ENCODE measurements around the gene CDHR3.
"Not testable (repeated sequence)": the region's sequence is repeated elsewhere in the genome, so short reads cannot be mapped to it uniquely, and the experiment has no call there.

CDHR3 gene

DNA sequence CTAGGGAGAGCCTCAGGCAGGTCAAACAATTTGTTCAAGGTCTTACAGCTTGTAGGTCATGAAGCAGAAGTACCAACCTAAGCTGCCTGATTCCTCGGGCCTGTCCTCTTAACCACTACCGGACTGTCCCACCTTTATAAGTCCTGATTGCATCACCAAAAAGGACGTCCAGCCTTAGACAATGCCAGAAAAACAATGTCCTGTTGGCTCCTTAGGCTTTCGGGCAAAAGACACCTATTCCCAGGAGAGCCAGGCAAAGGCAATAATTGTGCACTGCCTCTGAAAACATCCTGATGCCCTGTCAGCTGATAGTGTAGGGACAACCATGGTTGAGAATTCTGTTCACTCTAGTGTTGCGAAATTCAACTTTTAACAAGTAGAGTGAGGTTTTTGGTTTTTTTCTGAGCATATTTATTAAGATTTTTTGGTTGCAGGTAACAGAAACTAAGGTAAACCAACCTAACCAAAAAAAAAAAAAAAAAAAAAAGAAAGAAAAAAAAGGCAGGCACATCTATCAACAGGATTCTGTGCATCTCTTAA lies 40.5 kb downstream of the CDHR3 start:
- no peak for DNase-seq

DNA sequence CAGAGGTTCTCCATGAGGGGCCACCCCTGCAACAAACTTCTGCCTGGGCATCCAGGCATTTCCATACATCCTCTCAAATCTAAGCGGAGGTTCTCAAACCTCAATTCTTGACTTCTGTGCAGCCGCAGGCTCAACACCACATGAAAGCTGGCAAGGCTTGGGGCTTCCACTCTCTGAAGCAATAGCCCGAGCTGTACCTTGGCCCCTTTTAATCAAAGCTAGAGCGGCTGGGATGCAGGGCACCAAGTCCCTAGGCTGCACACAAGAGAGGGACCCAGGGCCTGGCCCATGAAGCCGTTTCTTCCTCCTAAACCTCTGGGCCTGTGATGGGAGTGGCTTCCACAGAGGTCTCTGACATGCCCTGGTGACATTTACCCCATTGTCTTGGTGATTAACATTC lies 43.8 kb downstream of the CDHR3 start:
- no peak for DNase-seq

DNA sequence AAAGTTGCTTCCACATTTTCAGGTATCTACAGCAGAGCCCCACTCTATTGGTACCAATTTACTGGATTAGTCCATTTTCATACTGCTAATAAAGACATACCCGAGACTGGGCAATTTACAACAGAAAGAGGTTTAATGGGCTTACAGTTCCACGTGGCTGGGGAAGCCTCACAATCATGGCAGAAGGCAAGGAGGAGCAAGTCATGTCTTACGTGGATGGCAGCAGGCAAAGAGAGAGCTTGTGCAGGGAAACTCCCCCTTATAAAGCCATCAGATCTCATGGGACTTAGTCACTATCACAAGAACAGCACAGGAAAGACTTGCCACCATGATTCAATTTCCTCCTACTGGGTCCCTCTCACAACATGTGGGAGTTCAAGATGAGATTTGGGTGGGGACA lies 44.7 kb downstream of the CDHR3 start:
- not testable (repeated sequence) for DNase-seq

DNA sequence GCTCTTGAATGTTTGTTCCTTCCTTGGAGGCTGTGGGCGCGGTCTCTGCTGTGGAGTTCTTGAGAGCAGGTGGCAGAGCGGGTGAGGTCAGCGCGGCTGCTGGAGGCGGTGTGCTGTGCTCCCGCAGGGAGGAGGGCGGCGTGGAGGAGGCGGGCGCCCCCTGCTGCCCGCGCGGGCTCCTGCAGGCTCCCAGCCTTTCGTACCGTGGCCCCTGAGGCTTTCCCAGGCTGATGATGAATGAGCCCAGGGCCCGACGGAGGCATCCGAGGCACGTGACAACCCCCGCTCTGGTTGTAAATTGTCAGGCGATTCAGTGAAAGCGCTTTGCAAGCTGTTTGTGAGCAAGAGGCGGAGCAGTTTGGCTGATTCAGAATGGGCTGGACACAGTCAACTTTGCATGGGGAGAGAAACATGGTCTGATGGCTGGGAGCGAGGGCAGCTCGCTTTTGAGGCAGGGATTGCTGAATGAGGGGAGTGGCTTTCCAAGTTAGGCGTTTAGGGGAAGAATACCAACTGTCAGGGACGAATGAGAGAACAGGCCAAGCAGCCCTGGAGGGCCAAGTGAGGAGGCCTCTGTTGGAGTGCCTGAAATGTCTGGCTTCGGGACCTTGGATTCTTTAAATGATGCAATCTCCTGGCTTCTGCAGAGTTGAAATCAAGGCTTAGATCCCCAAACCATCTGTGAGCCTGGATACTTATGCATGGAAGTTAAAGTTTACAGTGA lies 46.6 kb downstream of the CDHR3 start:
- peak; percentile 49 for DNase-seq

DNA sequence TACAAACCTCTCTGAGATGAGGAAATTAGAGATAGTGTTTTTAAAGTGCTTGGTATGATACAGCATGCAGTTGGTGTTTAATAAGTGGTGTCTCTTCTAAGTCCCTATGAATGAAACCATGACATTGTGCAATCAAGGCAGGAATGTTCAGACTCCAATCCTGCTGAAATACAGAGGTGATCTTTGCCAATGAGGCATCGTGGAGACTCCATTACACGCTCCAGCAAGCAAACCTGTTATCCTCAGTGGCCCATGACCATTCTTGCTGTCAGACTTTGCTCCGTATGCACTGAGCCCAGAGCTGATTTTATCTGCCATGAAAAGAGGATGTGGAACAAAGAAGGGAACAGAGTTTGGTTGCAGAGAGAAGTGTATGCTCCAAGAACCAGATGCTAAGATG lies 47.3 kb downstream of the CDHR3 start:
- no peak for DNase-seq

DNA sequence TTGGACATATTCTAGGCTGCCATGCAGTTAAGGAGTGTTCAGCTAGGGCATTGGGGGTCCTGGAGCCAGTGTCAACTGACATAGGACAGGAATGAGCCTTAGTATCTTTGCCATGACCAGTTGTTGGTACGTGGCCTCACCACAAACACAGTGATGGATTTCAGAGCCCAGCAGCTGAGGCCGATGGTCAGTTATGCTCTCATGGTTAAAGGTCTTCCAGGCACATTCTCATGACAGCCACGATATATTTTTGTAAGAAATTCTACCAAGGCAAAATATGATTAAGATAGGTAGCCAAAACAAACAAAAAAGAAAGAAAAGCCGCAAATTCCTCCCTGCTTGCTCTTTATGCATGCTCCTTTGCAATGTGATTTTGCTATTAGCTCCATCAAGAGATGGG lies 47.8 kb downstream of the CDHR3 start:
- no peak for DNase-seq

DNA sequence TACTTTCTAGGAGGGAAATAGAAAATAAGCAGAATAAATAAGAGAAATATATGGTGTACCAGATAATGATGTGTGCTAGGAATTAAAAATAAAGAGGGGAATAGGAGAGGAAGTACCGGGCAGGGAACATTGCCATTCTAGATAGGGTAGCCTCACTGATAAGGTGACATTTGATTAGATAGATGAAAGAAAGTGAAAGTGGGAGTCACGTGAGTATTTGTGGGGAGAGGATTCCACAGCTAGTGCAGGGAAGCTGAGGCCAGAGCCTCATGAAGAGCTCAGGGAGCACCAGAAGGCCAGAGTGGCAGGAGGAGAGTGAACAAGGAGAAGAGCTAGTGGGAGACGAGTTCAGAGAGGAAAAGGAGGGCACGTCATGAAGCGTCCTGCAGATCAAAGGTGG lies 49.1 kb downstream of the CDHR3 start:
- no peak for DNase-seq

DNA sequence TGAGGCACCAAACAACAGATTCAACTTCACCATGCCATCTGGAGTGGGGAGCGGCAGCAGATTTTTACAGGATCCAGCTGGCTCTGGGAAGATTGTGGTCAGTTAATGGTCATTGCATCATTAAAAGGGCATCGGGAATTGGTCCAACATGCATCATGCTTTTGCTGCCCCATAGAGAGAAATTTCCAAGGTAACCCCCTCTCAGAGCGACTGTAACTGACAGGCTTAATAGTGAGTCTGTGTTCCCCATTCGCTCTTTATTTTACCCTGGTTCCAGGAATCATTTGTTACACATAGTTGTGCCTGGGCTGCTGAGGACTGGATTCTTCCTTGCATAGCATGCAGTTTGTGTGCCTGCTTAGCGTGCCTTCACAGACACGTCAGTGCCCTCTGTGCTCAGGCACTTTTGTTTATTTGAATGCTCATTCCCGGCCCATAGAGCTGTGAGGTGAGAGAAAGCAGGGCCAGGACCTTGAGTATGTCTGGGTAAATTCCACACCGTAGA lies 49.9 kb downstream of the CDHR3 start:
- DNase-seq = no peak

DNA sequence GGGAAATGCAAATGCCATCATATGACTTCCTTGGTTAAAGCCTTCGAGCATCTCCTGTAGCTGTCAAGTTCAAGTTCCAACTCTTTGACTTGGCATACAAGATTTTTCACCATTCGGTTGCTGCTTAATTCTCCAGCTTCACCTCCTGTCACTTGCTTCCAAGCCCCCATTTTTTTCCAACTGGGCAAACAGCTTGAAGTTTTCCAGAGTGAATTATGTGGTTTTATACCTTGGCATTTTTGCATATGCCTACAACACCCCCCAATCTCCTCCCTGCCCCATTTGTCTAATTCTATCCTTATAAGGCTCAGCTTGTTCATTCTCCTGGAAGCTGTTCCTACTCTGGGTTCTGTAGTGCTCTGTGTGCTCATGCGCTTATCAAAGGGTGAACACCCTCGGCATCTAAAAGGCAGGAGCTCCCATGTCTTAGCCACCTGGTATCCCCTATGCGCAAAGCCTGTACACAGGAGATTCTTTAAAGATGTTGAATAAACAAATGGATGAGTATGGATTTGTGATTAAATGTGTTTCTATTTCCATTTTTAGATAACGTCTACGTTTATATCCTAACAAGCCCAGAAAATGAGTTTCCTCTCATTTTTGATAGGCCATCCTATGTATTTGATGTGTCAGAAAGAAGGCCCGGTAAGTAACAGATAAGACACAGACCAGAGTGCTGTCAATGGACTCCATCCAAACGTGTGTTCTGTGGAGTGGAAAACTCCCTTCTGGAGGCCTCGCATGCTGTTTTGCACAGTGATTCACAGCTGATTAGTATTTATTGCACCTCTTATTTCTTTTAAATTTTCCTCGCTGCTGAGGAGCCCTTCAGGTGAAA lies 52.5 kb downstream of the CDHR3 start:
- no peak for DNase-seq

DNA sequence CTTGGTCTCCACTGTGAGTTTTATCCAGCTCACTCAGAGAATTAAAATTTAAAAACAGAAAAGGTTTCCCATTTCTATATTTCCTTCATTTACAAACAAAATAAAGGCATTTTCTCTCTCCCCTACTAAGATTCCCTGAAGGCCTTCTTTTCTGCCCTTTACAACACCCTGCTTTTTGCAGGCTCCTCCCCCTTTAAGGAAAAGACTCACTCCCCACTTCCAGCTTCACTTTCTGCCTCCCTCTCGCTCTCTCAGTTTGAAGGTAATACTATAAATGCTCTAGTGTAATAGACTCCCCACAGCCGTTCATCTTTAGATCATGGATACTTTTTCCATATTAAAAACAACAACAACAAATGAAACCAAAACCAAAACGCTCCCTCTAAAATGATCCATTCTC lies 53.3 kb downstream of the CDHR3 start:
- DNase-seq = no peak

DNA sequence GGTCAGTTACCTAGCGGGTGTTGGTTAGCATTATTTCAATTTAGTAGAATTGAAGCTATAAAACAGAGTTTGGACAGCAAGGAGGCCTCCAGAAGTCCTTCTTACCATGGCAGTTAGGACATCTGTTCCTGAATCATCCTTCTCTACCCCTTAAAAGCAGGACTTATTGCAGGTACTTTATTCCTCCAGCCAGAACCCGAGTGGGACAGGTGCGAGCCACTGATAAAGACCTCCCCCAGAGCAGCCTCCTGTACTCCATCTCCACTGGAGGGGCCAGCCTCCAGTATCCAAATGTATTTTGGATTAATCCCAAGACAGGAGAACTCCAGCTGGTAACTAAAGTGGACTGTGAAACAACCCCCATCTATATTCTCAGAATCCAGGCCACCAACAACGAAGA lies 54.6 kb downstream of the CDHR3 start:
- DNase-seq = no peak

DNA sequence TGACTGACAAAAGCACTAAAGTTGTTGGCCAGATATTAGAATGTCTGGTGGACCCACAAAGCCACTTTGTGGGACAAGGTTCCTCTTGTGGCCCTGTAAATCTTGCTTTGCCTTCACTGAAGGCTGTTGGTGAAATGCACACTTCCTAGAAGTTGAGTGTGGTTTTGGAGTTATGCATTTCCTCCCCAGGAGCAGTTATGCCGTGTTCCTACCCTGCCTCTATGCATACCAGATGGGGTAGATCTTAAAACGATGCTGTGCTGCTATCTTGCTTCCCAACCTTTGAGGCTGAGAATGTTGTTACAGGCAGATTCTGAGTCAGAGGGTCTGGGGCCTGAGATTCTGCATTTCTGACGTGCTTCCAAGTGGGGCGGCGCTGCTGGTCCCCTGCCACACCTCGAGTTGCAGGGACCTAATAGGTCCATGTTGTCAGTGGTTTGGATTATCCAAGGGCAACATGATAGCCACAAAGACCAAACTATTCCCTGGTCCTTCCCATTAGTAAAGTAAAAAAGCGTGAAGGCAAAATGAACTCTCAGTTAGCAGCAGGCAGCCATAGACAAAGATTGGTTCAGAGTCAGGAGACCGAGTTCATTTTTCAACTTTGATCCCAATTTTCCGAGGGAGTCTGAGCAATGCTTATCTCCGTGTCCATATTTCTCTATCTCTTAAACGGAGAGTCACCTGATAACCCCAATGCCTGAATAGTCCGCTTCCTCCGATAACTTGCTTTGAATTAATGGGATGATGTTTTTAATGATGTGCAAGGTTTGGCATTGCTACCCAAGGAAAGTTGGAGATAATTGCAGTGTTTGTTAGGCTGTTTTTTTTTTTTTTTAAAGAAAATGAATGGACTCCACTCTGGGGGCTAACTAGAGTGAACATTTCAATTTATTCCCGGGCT lies 55.8 kb downstream of the CDHR3 start:
- no peak for DNase-seq

DNA sequence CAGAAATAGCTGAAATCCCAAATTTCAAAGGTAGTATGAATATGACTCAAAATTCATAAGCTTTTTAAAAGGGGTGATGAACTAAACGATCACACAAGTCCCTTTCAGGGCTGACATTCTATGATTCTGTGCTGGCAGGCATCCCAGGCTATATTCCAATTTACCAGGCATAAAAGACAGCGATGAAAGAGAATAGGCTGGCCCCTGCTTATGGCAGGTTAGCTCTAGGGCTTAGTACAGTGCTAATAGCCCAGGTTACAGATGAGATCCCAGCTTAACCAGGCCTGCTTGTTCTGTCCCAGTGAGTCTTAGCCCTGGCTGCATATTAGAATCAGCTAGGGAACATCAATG lies 56.4 kb downstream of the CDHR3 start:
- no peak for DNase-seq

DNA sequence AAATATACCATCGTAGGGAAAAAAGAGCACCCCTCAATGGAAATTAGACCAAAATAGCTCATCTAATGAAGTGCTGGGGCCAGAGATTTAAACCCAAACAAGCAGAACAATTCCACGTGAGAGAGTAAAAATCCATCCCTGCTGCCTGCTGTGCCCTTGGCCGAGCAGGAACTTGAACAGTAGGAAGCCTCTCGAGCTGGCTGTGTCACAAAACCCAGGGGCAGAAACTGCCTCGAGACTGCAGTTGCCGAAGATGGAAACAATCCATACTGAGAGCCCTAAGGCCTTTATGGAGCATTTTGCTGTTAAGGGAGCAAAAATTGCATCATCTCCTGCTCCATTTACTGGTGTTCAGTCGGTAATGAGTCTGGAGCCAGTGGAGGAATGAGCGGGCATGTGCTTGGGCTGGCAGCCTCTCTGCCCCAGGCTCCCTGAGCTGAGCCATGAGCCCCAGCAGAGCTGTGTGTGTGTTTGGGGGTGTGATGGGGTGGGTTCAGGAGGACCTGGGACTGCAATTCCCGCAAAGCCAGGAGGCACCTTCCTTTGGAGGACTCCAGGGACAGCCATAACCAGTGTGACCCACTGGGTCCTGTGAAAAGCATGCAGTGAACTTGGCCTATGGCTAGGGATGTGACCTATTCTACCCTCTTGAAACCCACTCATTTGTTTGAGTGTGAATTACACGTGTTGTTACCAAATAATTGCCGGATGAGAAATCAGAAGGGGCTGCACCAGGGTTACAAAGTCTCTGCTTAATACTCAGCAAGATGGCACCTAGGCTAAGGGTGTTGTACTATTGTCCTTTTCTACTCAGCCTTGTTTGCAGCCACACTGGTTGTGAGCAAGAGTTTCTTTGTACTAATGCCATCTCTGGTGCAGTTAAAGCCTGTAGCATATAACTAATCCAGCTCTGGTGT lies 58.3 kb downstream of the CDHR3 start:
- DNase-seq = peak; percentile 38

DNA sequence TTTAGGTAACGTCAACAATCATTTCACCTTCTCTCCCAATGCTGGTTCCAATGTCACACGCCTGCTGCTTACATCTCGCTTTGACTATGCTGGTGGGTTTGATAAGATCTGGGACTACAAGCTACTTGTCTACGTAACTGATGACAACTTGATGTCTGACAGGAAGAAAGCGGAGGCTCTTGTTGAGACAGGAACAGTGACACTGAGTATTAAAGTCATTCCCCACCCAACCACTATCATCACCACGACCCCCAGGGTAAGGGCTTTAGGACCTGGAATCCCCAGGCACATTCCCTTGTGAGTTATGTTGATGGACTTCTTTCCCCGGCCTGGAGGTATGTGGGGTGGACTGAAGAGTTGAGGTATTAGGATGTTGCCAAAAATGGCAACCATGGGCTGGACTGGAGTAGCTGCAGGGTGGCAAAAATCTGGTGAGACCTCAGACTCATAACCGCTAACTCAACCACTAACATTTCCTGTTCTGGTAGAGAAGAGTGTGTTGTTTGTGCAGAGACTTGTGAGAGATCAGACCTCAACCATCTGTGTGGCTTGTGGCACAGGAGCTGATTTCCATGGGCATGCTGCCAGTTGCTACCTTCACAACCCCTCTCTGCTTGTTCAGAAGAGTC lies 59.2 kb downstream of the CDHR3 start:
- DNase-seq = no peak

DNA sequence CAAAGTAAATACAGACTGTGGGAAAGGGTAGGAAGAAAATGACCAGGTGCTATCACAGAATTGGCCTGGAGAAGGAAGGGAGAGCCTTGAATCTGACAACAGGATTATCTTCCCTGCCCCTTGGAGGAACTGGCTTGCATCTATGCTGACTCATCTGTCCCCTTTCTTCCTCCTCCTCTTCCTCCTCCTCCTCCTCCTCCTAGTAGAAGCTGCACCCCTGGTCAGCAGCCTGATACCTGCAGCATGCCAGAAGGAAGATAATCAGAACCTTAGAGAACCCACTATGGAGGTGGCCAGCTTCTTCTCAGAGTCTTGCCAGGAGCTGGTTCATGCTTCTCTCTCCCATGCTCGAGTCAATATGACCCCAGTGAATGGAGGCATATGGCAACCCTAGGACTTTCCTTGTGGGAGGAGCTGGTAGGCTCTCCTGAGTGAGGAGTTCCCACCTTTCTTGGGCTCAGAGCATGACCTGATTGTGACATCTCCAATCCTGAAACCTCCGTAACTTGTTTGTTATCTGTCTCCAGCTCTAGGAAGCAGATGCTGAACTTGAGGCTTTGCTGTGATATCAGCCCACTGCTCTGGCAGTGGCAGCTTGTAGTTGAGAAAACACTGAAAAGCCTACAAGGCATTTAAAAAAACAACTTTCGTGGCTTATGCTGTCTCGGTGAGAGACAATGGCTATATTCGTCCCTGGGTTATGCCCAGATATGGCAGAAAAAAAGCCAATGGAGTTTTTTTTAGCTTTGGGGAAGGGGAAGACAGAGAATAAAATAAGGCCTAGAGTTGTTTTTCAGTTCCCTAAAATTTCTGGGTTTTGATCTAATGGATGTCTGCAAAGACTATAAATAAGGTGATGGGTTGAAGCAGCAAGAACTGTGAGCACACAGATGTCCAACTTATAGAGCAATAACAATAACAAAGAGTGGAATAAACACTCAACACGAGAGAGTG lies 60.6 kb downstream of the CDHR3 start:
- DNase-seq = no peak

DNA sequence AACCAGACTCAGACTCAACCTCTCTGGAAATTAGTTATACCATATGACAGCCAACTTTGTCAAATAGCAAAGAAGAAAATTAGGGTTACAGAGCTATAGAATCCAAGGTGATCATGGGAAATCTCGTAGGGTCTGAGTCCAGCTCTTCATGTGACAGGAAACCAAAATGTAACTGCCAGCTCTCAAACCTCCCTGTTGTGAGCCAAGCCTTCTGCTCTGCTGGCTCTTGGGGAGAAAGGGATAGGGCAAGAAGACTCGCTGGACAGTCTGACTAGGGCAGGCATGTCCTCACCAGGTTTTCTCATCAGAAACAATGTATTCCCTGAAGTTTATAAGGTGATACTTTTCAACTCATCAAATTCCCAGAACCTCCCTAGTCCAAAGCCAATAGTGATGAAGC lies 63.0 kb downstream of the CDHR3 start:
- DNase-seq = no peak

DNA sequence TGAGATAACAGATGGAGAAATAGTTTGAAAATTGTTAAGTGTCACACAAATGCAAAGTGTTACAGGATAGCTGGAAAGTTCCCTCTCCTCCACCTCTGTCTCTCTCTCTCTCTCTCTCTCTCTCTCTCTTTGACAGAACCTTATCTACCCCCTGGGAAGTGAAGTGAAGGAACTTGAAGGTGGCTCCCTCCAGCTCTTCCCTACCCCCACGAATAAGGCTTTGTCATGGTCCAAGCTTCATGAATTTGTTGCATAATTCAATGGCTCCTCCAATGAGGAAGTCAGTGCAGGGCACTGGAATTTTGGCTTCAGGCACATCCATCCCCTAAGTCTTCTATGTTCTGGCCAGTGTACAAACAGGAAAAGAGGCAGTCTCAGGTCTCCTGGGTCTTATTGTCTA lies 66.4 kb downstream of the CDHR3 start:
- no peak for DNase-seq

DNA sequence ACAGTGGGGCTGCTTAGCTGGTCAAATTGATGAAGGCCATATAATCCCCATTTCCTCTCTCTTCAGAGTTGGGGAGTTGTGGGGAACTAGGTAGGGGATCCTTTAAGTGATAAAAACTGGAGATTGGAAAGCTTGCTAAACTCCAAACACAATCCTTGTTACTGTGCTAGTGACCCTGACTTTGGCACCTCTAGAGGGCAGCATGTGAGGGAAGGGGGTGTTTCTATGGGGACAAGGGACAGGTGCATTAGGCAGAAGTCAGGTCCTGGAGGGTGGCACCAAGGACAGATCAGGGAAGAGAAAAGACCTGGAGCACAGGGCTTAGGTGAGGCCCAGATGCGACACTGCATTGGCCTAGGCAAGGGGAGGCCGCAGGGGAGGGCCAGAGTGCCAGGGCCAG lies 66.9 kb downstream of the CDHR3 start:
- no peak for DNase-seq
